D721Med (cell line): ENCODE data around the gene SCRN1.

Source experiments
- DNase-seq: peaks from one replicate; pipeline ENCODE4 v3.0.0; 2011; ENCODE audit warnings: low spot score; ENCODE audit not compliant: insufficient read length
- FAIRE-seq: peaks from 2 replicates; lab custom pipeline; 2011; peaks lifted over from hg19 to GRCh38; lab: Jason Lieb, UNC
- TF ChIP-seq, protein P1 (sequence below): IDR thresholded peaks from 2 replicates; pipeline ENCODE4 v1.5.1; 2012; ENCODE audit warnings: mild to moderate bottlenecking, control low read depth; ENCODE audit not compliant: insufficient read depth; ENCODE audit errors: missing control alignments

SCRN1 gene

DNA sequence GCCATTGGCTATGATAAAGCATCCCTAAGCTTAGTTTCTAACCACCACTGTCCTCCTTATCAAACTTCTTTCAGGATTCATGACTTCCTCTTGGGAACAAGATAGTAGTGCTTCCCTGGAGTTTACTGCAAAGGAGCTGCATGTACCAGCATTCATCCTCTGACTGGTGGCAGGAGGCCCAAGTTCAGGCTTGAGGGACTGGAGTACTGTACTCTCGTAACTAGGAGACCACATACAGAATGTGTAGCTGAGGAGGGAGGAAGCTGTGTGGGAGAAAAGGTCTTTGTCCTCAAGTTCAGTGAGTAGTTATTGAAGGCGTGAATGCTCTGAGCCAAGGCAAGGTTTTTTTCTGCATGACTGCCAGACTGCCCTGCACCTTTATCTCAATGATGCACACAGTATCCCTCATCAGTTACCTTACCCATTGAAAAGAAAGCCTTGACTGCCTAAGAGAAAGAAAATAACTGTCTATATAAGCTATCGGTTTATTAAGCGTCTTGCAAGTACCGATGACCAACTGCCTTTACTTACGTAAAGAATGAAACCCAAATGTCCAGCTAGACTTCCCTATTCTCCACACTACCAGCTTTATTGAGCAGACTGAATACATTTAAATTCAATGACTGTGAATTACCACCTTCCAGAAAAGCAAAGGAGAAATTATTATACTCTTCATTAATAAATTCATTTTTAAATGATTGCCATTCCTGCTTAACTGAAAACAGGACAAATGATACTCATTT, 12.8 kb downstream of the SCRN1 start:
- FAIRE-seq: no peak
- no peak for DNase-seq
- TF ChIP-seq, protein P1, sequence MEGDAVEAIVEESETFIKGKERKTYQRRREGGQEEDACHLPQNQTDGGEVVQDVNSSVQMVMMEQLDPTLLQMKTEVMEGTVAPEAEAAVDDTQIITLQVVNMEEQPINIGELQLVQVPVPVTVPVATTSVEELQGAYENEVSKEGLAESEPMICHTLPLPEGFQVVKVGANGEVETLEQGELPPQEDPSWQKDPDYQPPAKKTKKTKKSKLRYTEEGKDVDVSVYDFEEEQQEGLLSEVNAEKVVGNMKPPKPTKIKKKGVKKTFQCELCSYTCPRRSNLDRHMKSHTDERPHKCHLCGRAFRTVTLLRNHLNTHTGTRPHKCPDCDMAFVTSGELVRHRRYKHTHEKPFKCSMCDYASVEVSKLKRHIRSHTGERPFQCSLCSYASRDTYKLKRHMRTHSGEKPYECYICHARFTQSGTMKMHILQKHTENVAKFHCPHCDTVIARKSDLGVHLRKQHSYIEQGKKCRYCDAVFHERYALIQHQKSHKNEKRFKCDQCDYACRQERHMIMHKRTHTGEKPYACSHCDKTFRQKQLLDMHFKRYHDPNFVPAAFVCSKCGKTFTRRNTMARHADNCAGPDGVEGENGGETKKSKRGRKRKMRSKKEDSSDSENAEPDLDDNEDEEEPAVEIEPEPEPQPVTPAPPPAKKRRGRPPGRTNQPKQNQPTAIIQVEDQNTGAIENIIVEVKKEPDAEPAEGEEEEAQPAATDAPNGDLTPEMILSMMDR: no peak

- FAIRE-seq: no peak
- TF ChIP-seq, protein P1: no peak
- DNase-seq: no peak
Measured at GRCh38 chr7:29976266-29976665, 13.3 kb downstream of the SCRN1 start.

DNA sequence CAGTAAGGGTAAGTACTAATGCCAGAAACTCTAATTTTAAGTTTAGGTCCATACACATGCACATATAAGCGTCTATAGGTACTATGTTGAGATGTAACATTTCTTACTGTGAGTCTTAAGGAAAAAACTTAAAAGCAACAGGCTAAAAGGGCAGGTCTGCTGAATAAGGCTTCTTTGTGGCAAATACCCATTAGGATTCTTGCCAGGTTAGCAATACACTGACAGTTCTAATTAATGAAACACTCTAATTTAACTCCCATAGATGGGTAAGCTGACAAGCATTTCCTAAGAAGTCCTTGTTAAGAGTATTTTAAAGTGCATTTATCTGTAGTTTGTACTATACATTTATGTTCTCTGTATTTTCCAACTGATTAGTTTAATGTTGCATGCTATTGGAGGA, 14.0 kb downstream of the SCRN1 start:
- FAIRE-seq: no peak
- TF ChIP-seq, protein P1: no peak
- no peak for DNase-seq

DNA sequence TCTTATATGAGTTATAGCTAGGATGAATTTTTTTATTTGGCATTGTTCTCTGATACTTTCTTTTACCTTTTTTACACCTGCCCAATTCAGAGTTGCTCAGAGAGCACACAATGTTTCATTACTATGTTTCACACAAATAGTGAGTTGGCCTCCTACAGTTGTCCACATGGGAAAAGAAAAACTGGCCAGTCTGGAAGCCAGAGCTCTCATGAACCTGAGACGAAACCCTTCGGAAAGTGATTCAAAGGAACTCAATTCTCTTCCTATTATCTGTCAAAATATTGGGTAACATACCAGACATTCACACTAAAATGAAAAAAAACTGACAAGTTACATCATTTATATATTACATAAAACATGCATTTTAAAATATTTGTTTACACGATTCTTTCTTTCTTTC, 15.3 kb downstream of the SCRN1 start:
- TF ChIP-seq, protein P1: no peak
- no peak for DNase-seq
- FAIRE-seq: no peak

GRCh38 chr7:29972315-29972669, 17.3 kb downstream of the SCRN1 start:
- TF ChIP-seq, protein P1: no peak

DNA sequence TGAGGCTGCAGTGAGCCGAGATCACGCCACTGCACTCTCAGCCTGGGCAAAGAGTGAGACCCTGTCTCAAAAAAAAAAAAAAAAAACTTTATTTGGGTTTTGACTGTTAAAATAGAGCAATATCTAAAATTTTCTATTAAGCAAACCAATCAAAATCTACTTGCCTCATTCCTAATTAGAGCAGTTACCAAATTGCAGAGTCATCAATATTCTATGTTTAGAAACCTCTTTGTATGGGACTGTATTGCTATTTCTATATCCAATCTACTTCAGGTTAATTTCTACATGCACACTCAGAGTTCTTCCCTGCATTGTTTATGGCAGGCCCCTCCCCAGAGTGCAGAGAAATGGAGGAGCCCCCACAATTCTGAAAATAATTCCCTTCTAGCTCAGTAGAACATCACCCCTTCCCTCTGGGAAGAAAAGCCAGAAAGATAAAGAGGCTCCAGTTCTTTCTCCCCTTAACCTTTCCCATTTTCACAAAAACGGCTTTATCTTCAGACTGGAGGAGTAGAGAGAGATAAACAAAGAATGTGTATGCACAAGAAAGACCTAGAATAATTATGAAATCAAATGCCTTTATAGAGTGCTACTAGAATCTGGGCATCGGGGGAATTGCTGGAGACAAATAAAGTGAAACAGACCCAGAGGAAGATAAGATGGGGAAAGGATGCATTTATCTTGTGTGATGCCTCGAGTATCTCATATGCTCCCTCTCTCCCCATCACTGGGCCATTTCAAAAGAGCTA, 17.9 kb downstream of the SCRN1 start:
- TF ChIP-seq, protein P1: no peak
- DNase-seq: no peak
- no peak for FAIRE-seq

More at GRCh38 chr7:29972315-29972669, 17.3 kb downstream of the SCRN1 start:
- FAIRE-seq (no peak), DNase-seq (no peak)

GRCh38 chr7:29970158-29970557, 19.4 kb downstream of the SCRN1 start:
- no peak for DNase-seq
- TF ChIP-seq, protein P1: no peak
- no peak for FAIRE-seq
